ENCODE measurements around the gene NNT. TPM values are rescaled to one million over a fixed set of nuclear protein-coding genes. Genes with fewer than 3 reads are reported as not detected.

NNT gene
- polyA plus RNA-seq, 1 donor (not counting 4 experiments of a cell fraction or from before 2014, with no cell fraction given): 23.3 TPM

DNA sequence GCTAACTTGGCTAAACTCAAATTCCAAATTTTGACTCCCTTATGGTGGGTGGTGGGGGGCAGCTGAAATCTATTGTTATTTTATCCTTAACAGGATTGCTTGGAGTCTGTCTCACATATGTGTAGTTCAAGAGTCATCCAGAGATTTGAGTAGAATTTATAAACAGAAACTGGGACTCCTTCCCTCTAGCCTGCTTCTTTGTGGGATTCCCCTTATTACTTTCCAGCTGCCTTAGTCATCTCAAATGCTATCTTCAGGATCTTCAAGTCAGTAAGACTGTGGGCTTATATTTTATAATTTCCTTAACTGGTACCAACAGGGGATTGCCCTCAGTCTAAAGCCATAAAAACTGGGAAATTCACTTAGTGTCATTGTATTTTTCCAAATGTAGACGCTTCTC is 55.5 kb downstream of the NNT start:
- Histone ChIP-seq H3K79me2 (ENCODE audit: control insufficient read depth, insufficient read depth, low read length) (no peaks in the 10 kb centered on the region), H3K27ac (ENCODE audit: control insufficient read depth, insufficient read depth, low read length) (no peak overlapping the region), H3K9me1 (ENCODE audit: control insufficient read depth, extremely low read depth, insufficient read depth, low read length) (no peaks in the 10 kb centered on the region), H3K4me1 (ENCODE audit: control insufficient read depth, extremely low read depth, insufficient read depth, low read length) (no peaks in the 10 kb centered on the region), H4K20me1 (ENCODE audit: control insufficient read depth, extremely low read depth, insufficient read depth, low read length) (no peaks in the 10 kb centered on the region), H2AFZ (ENCODE audit: control insufficient read depth, low read length) (no peak overlapping the region), H3K9me3 (ENCODE audit: control insufficient read depth, low read depth, low read length) (no peaks in the 10 kb centered on the region), H3K9ac (ENCODE audit: control insufficient read depth, extremely low read depth, insufficient read depth, low read length) (no peak overlapping the region), H3K27me3 (ENCODE audit: control insufficient read depth, extremely low read depth, insufficient read depth, low read length) (no peaks in the 10 kb centered on the region), H3K36me3 (ENCODE audit: control insufficient read depth in 2 of 2, extremely low read depth in 1 of 2, insufficient read depth in 2 of 2, low read length in 2 of 2) (peaks cover 0 to 5% of the 10 kb centered on the region in 2 experiments), H3K4me2 (ENCODE audit: control insufficient read depth, extremely low read depth, insufficient read depth, low read depth, low read length) (no peak overlapping the region), H3K4me3 (ENCODE audit: control insufficient read depth in 2 of 3, extremely low read depth in 1 of 3, insufficient read depth in 2 of 3, low read depth in 1 of 3, low read length in 3 of 3) (no peak overlapping the region)
- TF ChIP-seq, protein P1, sequence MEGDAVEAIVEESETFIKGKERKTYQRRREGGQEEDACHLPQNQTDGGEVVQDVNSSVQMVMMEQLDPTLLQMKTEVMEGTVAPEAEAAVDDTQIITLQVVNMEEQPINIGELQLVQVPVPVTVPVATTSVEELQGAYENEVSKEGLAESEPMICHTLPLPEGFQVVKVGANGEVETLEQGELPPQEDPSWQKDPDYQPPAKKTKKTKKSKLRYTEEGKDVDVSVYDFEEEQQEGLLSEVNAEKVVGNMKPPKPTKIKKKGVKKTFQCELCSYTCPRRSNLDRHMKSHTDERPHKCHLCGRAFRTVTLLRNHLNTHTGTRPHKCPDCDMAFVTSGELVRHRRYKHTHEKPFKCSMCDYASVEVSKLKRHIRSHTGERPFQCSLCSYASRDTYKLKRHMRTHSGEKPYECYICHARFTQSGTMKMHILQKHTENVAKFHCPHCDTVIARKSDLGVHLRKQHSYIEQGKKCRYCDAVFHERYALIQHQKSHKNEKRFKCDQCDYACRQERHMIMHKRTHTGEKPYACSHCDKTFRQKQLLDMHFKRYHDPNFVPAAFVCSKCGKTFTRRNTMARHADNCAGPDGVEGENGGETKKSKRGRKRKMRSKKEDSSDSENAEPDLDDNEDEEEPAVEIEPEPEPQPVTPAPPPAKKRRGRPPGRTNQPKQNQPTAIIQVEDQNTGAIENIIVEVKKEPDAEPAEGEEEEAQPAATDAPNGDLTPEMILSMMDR (optimal IDR thresholded peaks at IDR 0.05 in 1 of 3, IDR thresholded peaks at IDR 0.05 in 1 of 3, conservative IDR thresholded peaks at IDR 0.05 in 1 of 3; ENCODE audit: extremely low read depth in 1 of 3, insufficient read depth in 2 of 3, low read length in 3 of 3): no peak
- TF ChIP-seq EZH2 (IDR thresholded peaks at IDR 0.05; ENCODE audit: low read length): no peak
- no peak for FAIRE-seq
- no peak for DNase-seq (ENCODE audit: low read depth, low spot score)
- dilution Hi-C loops (cut with MboI; ENCODE audit: extremely low pct_ligation_motif_present, low sequenced_read_pairs): no loop called here

DNA sequence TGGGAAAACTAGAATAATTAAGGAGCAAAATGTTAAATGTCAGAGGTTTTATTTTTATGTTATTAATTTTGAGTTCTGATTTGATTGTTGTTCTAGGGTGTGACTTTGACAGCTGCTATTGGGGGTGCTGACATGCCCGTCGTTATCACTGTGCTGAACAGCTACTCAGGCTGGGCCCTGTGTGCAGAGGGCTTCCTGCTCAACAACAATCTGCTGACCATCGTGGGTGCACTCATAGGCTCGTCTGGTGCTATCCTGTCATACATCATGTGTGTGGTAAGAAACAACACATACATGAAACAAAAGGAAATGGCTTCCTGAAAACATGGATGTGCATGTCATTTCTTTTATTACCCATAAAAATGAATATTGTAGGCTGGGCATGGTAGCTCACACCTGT is 56.1 kb downstream of the NNT start:
- Histone ChIP-seq H3K9me3 (ENCODE audit: control insufficient read depth, low read depth, low read length) (no peaks in the 10 kb centered on the region), H3K27ac (ENCODE audit: control insufficient read depth, insufficient read depth, low read length) (no peak overlapping the region), H3K4me1 (ENCODE audit: control insufficient read depth, extremely low read depth, insufficient read depth, low read length) (no peaks in the 10 kb centered on the region), H2AFZ (ENCODE audit: control insufficient read depth, low read length) (no peak overlapping the region), H3K9me1 (ENCODE audit: control insufficient read depth, extremely low read depth, insufficient read depth, low read length) (no peaks in the 10 kb centered on the region), H4K20me1 (ENCODE audit: control insufficient read depth, extremely low read depth, insufficient read depth, low read length) (no peaks in the 10 kb centered on the region), H3K4me3 (ENCODE audit: control insufficient read depth in 2 of 3, extremely low read depth in 1 of 3, insufficient read depth in 2 of 3, low read depth in 1 of 3, low read length in 3 of 3) (no peak overlapping the region), H3K4me2 (ENCODE audit: control insufficient read depth, extremely low read depth, insufficient read depth, low read depth, low read length) (no peak overlapping the region), H3K79me2 (ENCODE audit: control insufficient read depth, insufficient read depth, low read length) (no peaks in the 10 kb centered on the region), H3K36me3 (ENCODE audit: control insufficient read depth in 2 of 2, extremely low read depth in 1 of 2, insufficient read depth in 2 of 2, low read length in 2 of 2) (peaks cover 0 to 5% of the 10 kb centered on the region in 2 experiments), H3K27me3 (ENCODE audit: control insufficient read depth, extremely low read depth, insufficient read depth, low read length) (no peaks in the 10 kb centered on the region), H3K9ac (ENCODE audit: control insufficient read depth, extremely low read depth, insufficient read depth, low read length) (no peak overlapping the region)
- TF ChIP-seq, protein P1 (optimal IDR thresholded peaks at IDR 0.05 in 1 of 3, IDR thresholded peaks at IDR 0.05 in 1 of 3, conservative IDR thresholded peaks at IDR 0.05 in 1 of 3; ENCODE audit: extremely low read depth in 1 of 3, insufficient read depth in 2 of 3, low read length in 3 of 3): no peak
- TF ChIP-seq EZH2 (IDR thresholded peaks at IDR 0.05; ENCODE audit: low read length): no peak
- dilution Hi-C loops (cut with MboI; ENCODE audit: extremely low pct_ligation_motif_present, low sequenced_read_pairs): no loop called here
- DNase-seq (ENCODE audit: low read depth, low spot score): no peak
- no peak for FAIRE-seq

Data from keratinocyte (primary cell).